ENCODE results near the gene SLC8A1.

SLC8A1 gene

DNA sequence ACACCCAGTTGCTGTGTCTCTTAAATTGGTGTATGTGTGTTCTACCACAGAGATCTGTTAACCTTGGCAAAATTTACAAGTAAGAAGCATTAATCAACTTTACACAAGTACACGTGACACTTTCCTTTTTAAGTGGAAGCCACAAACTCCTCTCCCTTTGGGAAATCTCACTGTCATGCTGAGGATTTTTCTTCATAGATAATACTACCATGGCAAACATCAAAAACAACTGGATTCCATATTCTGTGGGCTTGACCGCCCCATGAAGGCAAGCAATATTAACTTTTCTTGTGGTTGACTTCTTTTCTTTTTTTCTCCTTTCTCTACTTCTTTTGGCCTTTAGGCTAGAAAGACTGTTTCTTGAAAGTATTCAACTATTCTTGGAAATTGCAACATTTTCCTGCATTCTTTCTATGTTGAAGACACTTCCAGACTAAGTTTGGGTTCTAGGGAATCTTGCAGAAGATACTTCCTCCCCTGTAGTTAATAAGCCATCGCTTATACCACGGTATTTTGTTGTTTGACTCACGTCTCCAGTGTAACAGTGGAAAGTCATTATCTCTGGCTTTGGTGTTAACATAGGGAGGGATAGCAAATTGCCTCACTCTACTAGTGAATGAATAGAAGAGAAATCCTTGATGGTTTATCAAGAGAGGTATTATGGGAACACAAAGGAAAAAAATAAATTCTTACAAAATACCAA, 79.5 kb downstream of the SLC8A1 start:
- H3K27ac ChIP-seq: no peak overlapping the region
- H3K27me3 ChIP-seq (ENCODE audit: insufficient read depth, low read depth, severe bottlenecking): no peaks in the 10 kb centered on the region
- no peaks in the 10 kb centered on the region for H3K9me3 ChIP-seq (ENCODE audit: severe bottlenecking)
- TF ChIP-seq, protein P1, sequence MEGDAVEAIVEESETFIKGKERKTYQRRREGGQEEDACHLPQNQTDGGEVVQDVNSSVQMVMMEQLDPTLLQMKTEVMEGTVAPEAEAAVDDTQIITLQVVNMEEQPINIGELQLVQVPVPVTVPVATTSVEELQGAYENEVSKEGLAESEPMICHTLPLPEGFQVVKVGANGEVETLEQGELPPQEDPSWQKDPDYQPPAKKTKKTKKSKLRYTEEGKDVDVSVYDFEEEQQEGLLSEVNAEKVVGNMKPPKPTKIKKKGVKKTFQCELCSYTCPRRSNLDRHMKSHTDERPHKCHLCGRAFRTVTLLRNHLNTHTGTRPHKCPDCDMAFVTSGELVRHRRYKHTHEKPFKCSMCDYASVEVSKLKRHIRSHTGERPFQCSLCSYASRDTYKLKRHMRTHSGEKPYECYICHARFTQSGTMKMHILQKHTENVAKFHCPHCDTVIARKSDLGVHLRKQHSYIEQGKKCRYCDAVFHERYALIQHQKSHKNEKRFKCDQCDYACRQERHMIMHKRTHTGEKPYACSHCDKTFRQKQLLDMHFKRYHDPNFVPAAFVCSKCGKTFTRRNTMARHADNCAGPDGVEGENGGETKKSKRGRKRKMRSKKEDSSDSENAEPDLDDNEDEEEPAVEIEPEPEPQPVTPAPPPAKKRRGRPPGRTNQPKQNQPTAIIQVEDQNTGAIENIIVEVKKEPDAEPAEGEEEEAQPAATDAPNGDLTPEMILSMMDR (IDR thresholded peaks at IDR 0.05; ENCODE audit: low read depth, low read length): no peak
- no peaks in the 10 kb centered on the region for H3K36me3 ChIP-seq
- no peak for DNase-seq
- no peak overlapping the region for H3K4me3 ChIP-seq (ENCODE audit: low read depth, low read length)

DNA sequence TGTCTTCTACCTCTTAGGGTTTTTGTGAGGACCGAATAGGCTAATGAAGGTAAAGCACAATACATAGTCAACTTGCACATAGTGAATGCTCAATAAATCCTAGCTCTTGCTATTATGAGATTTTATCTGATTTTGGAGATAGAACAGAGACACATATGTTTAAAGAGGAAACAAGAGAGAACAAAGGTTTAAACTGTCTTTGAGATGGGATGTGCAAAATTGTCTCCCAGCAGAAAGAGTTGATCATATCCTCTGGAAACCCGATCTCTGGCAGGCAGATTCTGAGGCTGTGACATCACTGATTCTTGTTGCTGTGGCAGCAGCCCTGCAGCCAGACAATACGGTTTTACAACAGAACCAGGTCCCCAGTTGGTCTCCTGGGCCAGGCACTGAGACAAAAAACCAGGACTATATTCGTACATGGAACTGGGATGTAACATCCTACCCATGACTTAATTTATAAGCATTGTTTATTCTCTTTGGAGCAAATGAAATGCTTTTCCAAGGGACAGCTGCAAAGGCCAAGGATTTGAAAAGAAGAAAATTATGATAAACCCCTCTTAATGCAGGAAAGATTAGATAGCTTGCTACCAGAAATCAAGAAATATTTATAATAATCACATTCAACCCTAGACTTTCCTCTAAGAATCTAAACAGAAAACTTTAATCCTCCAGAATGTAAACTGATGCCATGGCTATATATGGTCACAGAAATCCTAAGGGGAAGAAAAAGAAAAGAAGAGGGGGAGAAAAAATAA, 80.2 kb downstream of the SLC8A1 start:
- Histone ChIP-seq H3K9me3 (ENCODE audit: severe bottlenecking) (no peaks in the 10 kb centered on the region), H3K36me3 (no peaks in the 10 kb centered on the region), H3K27ac (no peak overlapping the region), H3K27me3 (ENCODE audit: insufficient read depth, low read depth, severe bottlenecking) (no peaks in the 10 kb centered on the region), H3K4me3 (ENCODE audit: low read depth, low read length) (no peak overlapping the region)
- peak; percentile 29 for DNase-seq
- TF ChIP-seq, protein P1 (IDR thresholded peaks at IDR 0.05; ENCODE audit: low read depth, low read length): no peak

DNA sequence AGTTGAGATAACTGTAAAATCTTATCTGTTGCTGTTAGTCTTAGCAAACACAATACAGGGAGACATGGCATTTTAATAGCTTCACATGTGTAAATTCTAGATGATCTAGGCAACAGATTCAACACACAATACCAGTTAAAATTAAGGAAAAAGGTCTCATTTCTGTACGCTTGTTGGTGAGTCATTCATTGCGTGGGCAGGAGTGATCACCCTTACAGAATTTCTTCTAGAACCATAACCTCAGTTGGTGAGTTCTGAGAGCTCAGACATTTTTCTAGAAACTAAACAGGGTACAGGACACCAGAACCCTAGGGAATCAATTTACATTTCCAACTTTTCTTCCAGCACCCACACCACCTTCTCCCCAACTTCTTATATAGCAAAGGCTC, 81.9 kb downstream of the SLC8A1 start:
- Histone ChIP-seq H3K27me3 (ENCODE audit: insufficient read depth, low read depth, severe bottlenecking) (no peaks in the 10 kb centered on the region), H3K4me3 (ENCODE audit: low read depth, low read length) (no peak overlapping the region), H3K27ac (no peak overlapping the region), H3K9me3 (ENCODE audit: severe bottlenecking) (no peaks in the 10 kb centered on the region), H3K36me3 (no peaks in the 10 kb centered on the region)
- DNase-seq: no peak
- TF ChIP-seq, protein P1 (IDR thresholded peaks at IDR 0.05; ENCODE audit: low read depth, low read length): no peak

DNA sequence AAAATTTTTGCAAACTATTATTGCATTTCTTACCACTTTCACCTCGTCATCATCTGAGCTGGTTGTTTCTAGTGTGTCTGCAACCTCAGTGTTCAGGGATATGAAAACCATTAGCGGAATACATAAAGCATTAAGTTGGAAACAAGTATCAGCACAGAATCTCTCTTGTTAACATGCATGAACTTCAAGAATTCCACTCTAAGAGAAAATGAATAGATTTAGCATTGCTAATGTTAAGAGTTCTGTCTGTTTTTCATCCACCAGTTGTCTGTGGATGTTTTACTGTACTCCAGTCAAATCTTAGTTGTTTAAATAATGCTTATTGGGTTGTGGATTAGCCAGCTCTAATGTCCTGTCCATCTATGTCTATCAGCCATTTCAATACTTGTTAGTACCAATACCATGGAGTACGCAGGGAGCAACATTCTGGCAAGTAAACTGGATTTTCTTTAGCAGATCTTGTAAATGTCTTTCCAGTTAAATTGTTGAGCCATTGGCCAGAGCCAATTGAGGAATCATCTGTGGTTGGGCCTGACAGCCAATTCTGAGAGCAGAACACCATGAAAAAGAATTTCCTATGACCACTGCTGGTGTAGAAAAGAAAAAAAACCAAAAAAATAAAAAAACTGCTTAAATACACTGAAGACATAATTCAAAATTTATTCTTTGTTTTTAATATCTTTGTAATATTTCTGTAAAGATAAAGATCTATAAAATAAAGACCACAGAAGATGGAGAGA, 82.5 kb downstream of the SLC8A1 start:
- Histone ChIP-seq H3K27ac (no peak overlapping the region), H3K36me3 (no peaks in the 10 kb centered on the region), H3K4me3 (ENCODE audit: low read depth, low read length) (no peak overlapping the region), H3K9me3 (ENCODE audit: severe bottlenecking) (no peaks in the 10 kb centered on the region), H3K27me3 (ENCODE audit: insufficient read depth, low read depth, severe bottlenecking) (no peaks in the 10 kb centered on the region)
- TF ChIP-seq, protein P1 (IDR thresholded peaks at IDR 0.05; ENCODE audit: low read depth, low read length): no peak
- DNase-seq: no peak

DNA sequence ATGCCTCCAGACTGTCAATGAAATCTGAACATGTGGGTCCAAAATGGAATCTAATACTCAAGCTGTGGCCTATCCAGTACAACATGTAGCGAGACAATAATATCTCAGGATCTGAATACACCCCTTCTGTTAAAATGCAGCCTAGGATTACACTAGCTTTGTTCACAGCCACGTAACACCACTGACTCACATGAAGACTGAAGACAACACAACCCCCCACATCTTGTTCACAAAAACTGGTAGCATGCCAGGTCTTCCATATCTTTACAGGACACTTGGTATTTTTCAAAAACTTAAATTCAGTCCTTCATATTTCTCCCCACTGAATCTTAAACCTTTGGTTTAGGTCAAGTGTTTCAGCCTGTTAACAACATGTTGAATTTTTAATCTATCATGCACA, 84.2 kb downstream of the SLC8A1 start:
- TF ChIP-seq, protein P1 (IDR thresholded peaks at IDR 0.05; ENCODE audit: low read depth, low read length): no peak
- Histone ChIP-seq H3K4me3 (ENCODE audit: low read depth, low read length) (no peak overlapping the region), H3K9me3 (ENCODE audit: severe bottlenecking) (no peaks in the 10 kb centered on the region), H3K27me3 (ENCODE audit: insufficient read depth, low read depth, severe bottlenecking) (no peaks in the 10 kb centered on the region), H3K27ac (peak overlapping the region; percentile 65), H3K36me3 (no peaks in the 10 kb centered on the region)
- no peak for DNase-seq
